IMR-90 (cell line): ENCODE measurements around the gene CDH13.

Experiments
- CEBPB ChIP-seq: IDR thresholded peaks from 2 replicates; pipeline ENCODE4 v1.6.1; 2012; ENCODE audit warnings: low read depth, low read length, improper control_type of control experiment
- CTCF ChIP-seq: conservative IDR thresholded peaks from 2 replicates; pipeline ENCODE4 v1.5.1; 2012; ENCODE audit warnings: mild to moderate bottlenecking, low read depth, low read length, improper control_type of control experiment
- POLR2A ChIP-seq: IDR thresholded peaks from 2 replicates; pipeline ENCODE4 v1.6.1; 2012; ENCODE audit warnings: mild to moderate bottlenecking, low read depth, low read length
- RAD21 ChIP-seq: IDR thresholded peaks from 2 replicates; pipeline ENCODE4 v1.6.1; 2012; ENCODE audit warnings: low read length, improper control_type of control experiment
- RCOR1 ChIP-seq: IDR thresholded peaks from 2 replicates; pipeline ENCODE4 v1.6.1; 2012; ENCODE audit warnings: mild to moderate bottlenecking, low read length, improper control_type of control experiment; ENCODE audit not compliant: insufficient replicate concordance
- RFX5 ChIP-seq: IDR thresholded peaks from 2 replicates; pipeline ENCODE4 v1.8.0; 2012; ENCODE audit warnings: low read depth, mild to moderate bottlenecking, low read length, moderate library complexity

DNA sequence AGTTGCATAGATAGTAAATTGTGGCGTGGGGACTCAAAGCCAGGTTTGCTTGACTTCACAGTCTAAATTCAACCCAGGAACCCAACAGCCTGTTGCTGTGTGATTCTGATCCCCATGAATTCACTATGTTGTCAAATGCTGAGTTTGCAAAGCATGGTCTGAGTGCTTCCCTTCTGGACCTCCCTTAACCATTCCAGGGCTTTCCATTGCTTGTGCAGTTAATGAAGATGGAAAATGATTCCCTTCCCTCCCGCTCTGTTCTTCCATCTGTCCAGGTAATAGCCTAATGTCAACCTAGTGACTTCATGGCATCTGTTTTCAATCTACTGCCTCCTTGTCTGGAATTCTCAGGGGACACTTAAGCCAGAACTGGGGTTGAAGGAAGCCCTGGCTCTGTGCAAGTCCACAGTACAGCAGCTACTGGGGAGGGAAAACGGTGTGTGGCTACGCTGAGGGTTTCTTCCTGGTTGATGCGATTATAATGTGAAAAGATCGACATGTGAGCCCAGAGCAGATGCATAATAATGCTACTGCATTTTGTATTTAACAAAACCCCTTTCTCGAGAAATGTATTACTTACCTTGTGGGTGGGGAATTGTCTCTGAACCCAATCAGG, 206.7 kb downstream of the CDH13 start:
- TF ChIP-seq CTCF (no peak), RFX5 (no peak), RCOR1 (no peak), RAD21 (no peak), CEBPB (no peak), POLR2A (no peak)
